Stimulated activated CD8-positive, alpha-beta memory T cell treated with anti-CD3 and anti-CD28 coated beads, Interleukin-12 subunit alpha, Interleukin-12 subunit beta, amount 100 ng/mL, for 24 hours (primary cell): ENCODE measurements around the gene ANKH.
"Not testable (repeated sequence)": the region's sequence is repeated elsewhere in the genome, so short reads cannot be mapped to it uniquely, and the experiment has no call there.

Experiments used
- DNase-seq: peaks from one replicate; pipeline ENCODE4 v3.0.0-alpha.2; 2020; ENCODE audit errors: extremely low read depth

The ANKH gene

DNA sequence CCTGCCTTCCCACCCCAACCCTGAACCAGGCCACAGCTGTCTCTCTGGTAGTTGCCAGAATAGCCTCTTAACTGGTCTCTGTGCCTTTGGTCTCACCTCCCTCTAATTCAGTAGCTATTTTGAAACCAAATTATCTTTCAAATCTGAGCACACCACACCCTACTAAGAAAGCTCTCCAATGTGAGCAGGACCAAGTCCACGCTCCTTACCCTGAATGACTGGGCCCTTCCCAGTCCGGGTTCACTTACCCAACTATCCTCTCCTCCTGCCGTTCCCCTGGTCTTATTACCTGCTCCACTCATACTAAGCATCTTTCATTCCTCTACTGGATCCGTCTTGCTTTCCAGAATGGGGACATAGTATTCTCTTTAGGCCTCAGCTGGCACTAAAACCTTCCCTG is 16.8 kb downstream of the ANKH start:
- DNase-seq: no peak

GRCh38 chr5:14853685-14854084 is 17.9 kb downstream of the ANKH start:
- no peak for DNase-seq

GRCh38 chr5:14852779-14853178 is 18.8 kb downstream of the ANKH start:
- DNase-seq: no peak

GRCh38 chr5:14851999-14852526 is 19.5 kb downstream of the ANKH start:
- DNase-seq: no peak

- DNase-seq: no peak
Observed at GRCh38 chr5:14851597-14851996, 20.0 kb downstream of the ANKH start.

GRCh38 chr5:14851050-14851419 is 20.5 kb downstream of the ANKH start:
- DNase-seq: no peak

DNA sequence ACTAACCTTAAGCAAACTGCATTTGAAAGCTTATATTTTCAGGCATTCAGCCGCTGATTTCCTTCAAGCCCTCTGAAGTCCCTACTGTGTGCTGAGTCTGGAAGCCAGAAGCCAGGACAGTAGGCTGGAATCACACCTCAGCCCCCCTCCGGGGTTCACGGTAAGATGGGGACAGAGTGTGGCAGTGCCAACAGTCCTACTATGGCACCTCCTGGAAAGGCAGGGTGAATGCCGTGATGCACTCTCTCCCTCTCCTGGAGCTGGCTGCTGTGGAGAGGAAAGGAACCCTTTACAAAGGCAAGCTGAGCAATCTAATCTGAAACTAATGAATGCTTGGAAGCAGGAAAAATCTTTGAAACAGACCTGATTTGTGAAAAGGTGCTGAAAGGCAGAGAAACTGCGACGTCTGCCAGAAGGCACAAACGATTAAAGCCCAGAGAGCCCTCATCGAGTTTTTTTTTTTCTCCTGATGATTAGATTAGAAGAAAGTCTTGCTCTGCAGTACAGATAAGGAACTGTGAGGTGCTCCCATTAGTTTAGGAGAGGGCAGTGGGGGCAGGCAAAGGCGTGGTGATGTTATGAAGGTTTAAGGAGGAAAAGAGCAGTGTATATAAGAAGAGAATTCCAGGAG is 21.0 kb downstream of the ANKH start:
- DNase-seq: no peak

DNA sequence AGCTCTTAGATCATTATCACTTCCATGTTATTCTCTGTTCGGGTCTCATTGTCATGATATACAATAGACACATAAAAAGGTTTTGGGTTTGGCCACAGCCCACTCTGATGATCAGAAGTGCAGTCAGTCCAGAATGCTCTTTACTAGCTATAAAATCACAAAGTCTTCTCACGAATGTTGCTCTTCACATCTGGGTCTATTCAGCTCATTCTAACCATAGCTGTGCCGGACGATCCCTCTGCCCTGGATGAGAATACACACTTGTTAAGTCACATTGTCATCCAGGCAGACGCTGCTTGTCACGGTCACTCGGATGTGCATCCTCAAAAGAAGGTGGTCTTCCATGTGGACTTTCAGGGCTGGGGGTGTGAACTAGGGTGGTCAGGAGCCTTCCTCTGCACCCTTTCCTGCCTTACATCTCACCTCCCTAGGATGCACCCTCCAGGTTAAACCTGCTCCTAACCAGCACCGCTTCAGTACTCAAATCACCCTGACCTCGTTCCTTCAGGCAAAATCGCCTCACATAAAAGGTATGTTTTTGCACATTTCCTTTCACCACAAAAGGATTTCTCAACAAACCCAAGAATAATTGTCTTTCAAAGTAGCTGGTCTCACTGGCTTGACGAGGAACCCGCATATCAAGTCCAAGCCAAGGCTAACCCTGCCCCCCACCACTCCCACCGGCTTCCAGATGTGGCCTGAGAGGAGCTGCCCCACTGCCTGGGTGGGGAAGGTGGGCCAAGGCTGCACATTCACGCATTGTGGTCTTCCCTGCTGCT is 21.9 kb downstream of the ANKH start:
- no peak for DNase-seq

GRCh38 chr5:14848942-14849341 is 22.6 kb downstream of the ANKH start:
- DNase-seq: not testable (repeated sequence)

GRCh38 chr5:14848385-14848784 is 23.2 kb downstream of the ANKH start:
- no peak for DNase-seq

GRCh38 chr5:14847471-14847870 is 24.1 kb downstream of the ANKH start:
- DNase-seq: no peak

DNA sequence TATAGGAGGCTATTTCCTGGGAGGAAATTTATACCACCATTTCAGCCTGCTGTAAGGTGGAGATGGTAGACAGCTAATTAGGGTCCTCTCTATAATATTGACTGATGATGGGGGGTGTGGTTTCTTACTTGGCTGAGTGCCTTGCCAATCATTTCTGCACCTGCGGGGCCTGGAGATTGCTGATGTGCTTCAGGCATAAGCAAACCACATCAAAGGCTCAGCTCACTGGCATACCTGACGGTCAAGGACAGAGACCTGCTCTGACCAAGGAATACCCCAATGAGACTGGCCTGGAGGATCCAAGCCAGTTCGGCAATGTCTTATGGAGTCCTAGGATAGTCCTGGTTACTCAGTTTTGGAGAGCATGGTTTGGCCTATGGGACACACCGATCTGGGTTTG is 29.5 kb downstream of the ANKH start:
- no peak for DNase-seq

GRCh38 chr5:14840624-14841023 is 31.0 kb downstream of the ANKH start:
- DNase-seq: no peak

DNA sequence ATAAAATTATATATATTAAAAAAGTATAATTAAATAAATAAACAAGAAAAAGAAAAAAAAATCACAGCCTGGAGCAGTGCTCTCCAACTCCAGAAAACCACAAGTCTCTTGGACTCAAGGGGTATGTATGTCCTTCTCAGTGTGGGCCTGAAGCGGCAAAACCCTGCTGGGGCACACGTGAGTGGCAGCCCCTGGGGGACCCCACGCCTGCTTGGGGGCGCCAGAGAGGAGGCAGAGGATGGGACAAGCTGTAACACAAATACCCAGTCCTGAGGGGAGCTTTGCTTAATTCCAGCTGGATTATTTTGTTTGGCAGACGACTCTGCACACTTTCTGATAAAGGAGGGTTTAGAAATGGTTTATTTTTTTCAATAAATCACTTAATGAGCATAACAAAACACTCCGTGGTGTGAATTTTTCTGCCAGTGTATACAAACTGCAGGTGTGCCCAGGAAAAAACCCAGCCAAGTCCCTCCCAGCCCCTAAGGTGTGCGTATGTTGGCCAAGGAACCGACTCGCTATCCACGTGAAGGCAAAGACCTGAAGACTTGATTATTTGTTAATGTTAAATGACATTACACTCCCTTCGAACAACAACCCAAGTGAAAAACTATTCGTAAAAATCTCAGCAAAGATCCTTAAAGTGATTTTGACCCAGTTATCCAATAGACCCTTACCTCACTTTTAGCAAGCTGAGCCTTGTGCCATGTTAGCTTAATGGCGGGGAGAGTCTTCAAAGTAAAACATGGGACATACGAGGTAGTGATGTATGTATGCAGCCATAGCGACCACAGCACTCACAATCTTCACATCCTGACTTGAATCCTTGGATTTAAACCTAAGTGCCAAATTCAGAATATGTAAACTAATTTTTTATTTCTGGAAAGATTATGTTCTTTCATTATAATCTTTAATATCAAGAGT is 32.9 kb downstream of the ANKH start:
- no peak for DNase-seq

- not testable (repeated sequence) for DNase-seq
Observed at GRCh38 chr5:14837423-14838122, 34.0 kb downstream of the ANKH start.

DNA sequence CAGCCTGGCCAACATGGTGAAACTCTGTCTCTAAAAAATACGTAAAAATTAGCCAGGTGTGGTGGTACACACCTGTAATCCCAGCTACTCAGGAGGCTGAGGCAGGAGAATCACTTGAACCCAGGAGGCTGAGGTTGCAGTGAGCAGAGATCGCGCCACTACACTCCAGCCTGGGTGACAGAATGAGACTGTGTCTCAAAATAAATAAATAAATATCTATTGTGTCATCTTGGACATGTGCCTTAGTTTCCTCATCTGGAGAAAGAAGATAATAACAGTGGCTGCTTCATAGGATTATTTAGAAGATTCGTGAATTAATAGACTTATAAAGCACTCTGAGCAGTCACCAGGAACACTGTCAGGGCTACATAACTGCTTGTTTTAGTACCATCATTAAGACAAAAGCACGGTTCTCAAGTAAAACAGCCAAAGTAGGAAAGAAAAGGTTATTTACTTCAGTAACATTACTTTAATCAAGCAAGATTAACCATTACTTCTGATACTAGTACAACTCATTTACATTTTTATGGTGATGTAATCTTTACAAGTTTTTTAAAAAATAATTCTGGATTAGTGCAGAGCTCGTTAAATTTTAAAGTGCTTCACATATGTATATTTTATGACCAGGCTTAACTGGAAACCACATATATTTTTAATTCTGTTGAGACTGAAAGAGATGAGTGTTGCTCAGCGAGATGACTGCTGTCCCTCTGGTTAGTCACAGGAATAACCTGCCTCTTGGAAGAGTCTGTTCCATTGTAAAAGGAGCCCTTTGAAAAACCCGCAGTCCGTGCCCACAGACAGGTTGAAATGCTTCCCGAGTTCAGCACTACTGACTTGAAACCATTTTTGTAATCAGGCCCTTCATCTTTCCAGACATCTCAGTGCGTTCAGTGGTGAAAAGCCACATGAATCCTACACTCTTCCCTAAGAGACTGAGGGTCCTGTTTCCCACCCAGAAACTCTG is 36.7 kb downstream of the ANKH start:
- no peak for DNase-seq

- DNase-seq: no peak
Observed at GRCh38 chr5:14834062-14834461, 37.5 kb downstream of the ANKH start.

DNA sequence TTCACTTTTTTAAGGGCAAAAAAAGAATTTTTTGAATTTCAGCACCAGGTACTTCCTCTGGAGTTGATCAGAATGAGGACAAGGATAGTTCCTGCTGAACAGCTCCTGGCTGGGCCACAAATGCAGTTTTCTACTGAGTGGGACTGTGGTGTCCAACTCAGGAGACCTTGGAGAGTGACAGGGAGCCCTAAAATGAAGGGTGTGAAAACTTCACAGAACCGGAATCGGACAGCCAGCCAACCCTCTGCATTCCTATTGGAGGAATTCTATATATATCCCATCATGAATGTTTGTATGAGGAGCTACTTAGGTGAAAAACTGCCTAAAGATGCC is 40.6 kb downstream of the ANKH start:
- no peak for DNase-seq

GRCh38 chr5:14830210-14831005 is 41.2 kb downstream of the ANKH start:
- DNase-seq: no peak

DNA sequence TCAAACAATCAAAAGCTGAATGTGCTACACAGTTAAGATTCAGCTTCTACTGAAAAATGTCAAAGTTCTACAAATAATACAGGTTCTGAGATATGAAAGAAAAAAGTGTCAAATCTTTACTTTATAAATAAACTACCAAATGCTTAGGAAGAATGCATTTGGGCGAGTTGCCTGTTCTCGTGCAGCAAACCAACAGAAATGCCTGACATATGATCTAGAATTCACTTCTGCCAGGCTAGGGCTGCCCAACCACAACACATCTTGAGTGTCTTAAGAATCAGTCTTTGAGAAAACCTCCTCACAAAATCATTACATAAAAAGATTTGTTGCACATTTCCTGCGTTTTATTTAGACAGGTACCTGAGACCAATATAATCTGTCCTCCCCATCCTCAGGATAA is 42.2 kb downstream of the ANKH start:
- DNase-seq: no peak
